K562 (cell line): Measurements from ENCODE around the gene PRRC2B. TPM values are rescaled to one million over a fixed set of nuclear protein-coding genes. Genes with fewer than 3 reads are reported as not detected.
A peak's percentile ranks its signal among the peaks of the same experiment; 100 is the strongest.

Experiments
- ATAC-seq: fragments of 200-7000 bp; cut with Tn5 transposase; 3 replicates; pipeline ENCODE4 v1.9.1; 2020; ENCODE audit warnings: moderate library complexity
- BruUV-seq: library from RNA; stranded (reverse); fragments of 400-500 nt; replicated peaks from 2 replicates; lab custom pipeline; 2021; lab: Mats Ljungman, UMichigan
- CTCF ChIA-PET: fragments of 300-600 bp; formaldehyde crosslinking; extraction: SDS; loops from one replicate; lab custom pipeline; 2021; ENCODE audit warnings: low intra/inter-chr PET ratio; lab: Yijun Ruan, JAX
- POLR2A ChIA-PET: fragments of 300-600, 350-650 bp; sonication (Branson Sonifier 250); formaldehyde crosslinking; extraction: SDS; loops from one replicate; lab custom pipeline; 2021; ENCODE audit warnings: antibody characterized with exemption, inconsistent platforms; lab: Yijun Ruan, JAX
- DNase-seq, 4 experiments: peaks; one replicate each; pipeline versions ENCODE4 v3.0.0 to v3.0.0-alpha.2; 2011 to 2018; ENCODE audit warnings: low spot score in 3 of 4, mixed read lengths in 3 of 4; ENCODE audit errors: extremely low read depth in 1 of 4
- FAIRE-seq: peaks from 2 replicates; lab custom pipeline; 2011; peaks lifted over from hg19 to GRCh38; lab: Jason Lieb, UNC
- H2AFZ ChIP-seq: 2 replicates; pipeline ENCODE4 v1.6.0; 2011; ENCODE audit warnings: low read depth, low read length, control low read depth, inconsistent platforms
- H3K27ac ChIP-seq: fragments of 200-600 bp; 3 replicates; pipeline ENCODE4 v1.8.0; 2011; ENCODE audit warnings: low read depth, mild to moderate bottlenecking, control low read depth, inconsistent platforms, low read length, moderate library complexity, mixed read lengths; ENCODE audit errors: extremely low read depth
- H3K27me3 ChIP-seq, 2 experiments: fragments of 300-600 bp in 1 of 2; 2 replicates in 1 of 2; 3 replicates in 1 of 2; pipeline versions ENCODE4 v1.6.0 to v1.8.0; 2011; ENCODE audit warnings: inconsistent platforms in 2 of 2, low read length in 2 of 2, mild to moderate bottlenecking in 1 of 2, mixed read lengths in 1 of 2, moderate library complexity in 1 of 2; ENCODE audit not compliant: control insufficient read depth in 2 of 2, insufficient read depth in 2 of 2
- H3K36me3 ChIP-seq: fragments of 300-600 bp; 3 replicates; pipeline ENCODE4 v1.8.0; 2011; ENCODE audit warnings: mild to moderate bottlenecking, low read length, inconsistent platforms; ENCODE audit not compliant: control insufficient read depth, insufficient read depth
- H3K4me1 ChIP-seq, 2 experiments: fragments of 200-600 bp in 1 of 2; replicated peaks in 1 of 2; 2 replicates in 1 of 2; 3 replicates in 1 of 2; pipeline versions ENCODE4 v1.5.1 to v1.8.0; 2011; ENCODE audit warnings: inconsistent platforms in 2 of 2, low read length in 2 of 2, mild to moderate bottlenecking in 1 of 2, mixed read lengths in 1 of 2, moderate library complexity in 1 of 2; ENCODE audit not compliant: control insufficient read depth in 2 of 2, insufficient read depth in 2 of 2
- H3K4me2 ChIP-seq: 2 replicates; pipeline ENCODE4 v1.6.1; 2011; ENCODE audit warnings: low read length, control low read depth, inconsistent platforms, mixed read lengths; ENCODE audit not compliant: insufficient read depth
- H3K4me3 ChIP-seq: fragments of 200-600 bp; sonication (generic), shearing (Covaris generic); 2 replicates; pipeline ENCODE4 v1.5.1; 2016; ENCODE audit warnings: control low read depth, inconsistent platforms
- H3K79me2 ChIP-seq: fragments of 200-600 bp; 3 replicates; pipeline ENCODE4 v1.8.0; 2011; ENCODE audit warnings: low read length, inconsistent platforms; ENCODE audit not compliant: control insufficient read depth, insufficient read depth
- H3K9ac ChIP-seq, 2 experiments: 2 replicates each; pipeline versions ENCODE4 v1.6.0 to v1.6.1; 2011; ENCODE audit warnings: low read depth in 2 of 2, low read length in 2 of 2, control low read depth in 1 of 2, inconsistent platforms in 1 of 2, mild to moderate bottlenecking in 1 of 2, mixed read lengths in 1 of 2; ENCODE audit not compliant: insufficient read depth in 1 of 2
- H3K9me1 ChIP-seq: one replicate; pipeline ENCODE4 v1.6.0; 2011; ENCODE audit warnings: inconsistent platforms, mild to moderate bottlenecking, low read length, moderate library complexity; ENCODE audit not compliant: control insufficient read depth, insufficient read depth
- H3K9me3 ChIP-seq: replicated peaks from 2 replicates; pipeline ENCODE4 v1.5.1; 2011; ENCODE audit warnings: low read depth, low read length, inconsistent platforms; ENCODE audit not compliant: control insufficient read depth, insufficient read depth
- H4K20me1 ChIP-seq: replicated peaks from 2 replicates; pipeline ENCODE4 v1.6.1; 2011; ENCODE audit warnings: low read length, inconsistent platforms, mixed read lengths; ENCODE audit not compliant: control insufficient read depth, insufficient read depth
- BRF2 ChIP-seq: IDR thresholded peaks from 3 replicates; pipeline ENCODE4 v1.6.1; 2011; ENCODE audit warnings: borderline replicate concordance, mild to moderate bottlenecking; ENCODE audit not compliant: insufficient read length, insufficient read depth
- EGR1 ChIP-seq: fragments of 450-650 bp; conservative IDR thresholded peaks from 2 replicates; pipeline ENCODE4 v1.6.1; 2017; ENCODE audit warnings: mild to moderate bottlenecking
- RBBP5 ChIP-seq: fragments of 200-600 bp; sonication (generic); IDR thresholded peaks from 2 replicates; pipeline ENCODE4 v1.6.1; 2012; ENCODE audit warnings: borderline replicate concordance, mild to moderate bottlenecking, low read length, control low read depth, inconsistent platforms; ENCODE audit not compliant: insufficient read depth, poor library complexity, severe bottlenecking
- REST ChIP-seq, 2 experiments: fragments of 450-650 bp; formaldehyde crosslinking in 1 of 2; IDR thresholded peaks; 2 replicates each; pipeline versions ENCODE4 v1.4.0 to v1.6.1; 2014 to 2020; ENCODE audit warnings: mild to moderate bottlenecking in 2 of 2, borderline replicate concordance in 1 of 2, low read depth in 1 of 2
- WGBS: fragments of 100-300 bp; shearing (Covaris generic); methylation state at CpG from one replicate; pipeline ENCODE4 v1.1.6; 2016; ENCODE audit warnings: low coverage, mixed read lengths; ENCODE audit not compliant: insufficient coverage; ENCODE audit errors: missing lambda C conversion rate; 5-methylcytosine and 5-hydroxymethylcytosine counted together
- in situ Hi-C: fragments of 300-500 bp; cut with MboI; formaldehyde crosslinking; loops from 4 replicates; pipeline ENCODE4 v1.15.0; 2018; ENCODE audit warnings: inconsistent platforms, mixed read lengths
- intact Hi-C: fragments of 100-400 bp; cut with micrococcal nuclease; formaldehyde crosslinking; loops from 2 replicates; pipeline ENCODE4 v1.14.2; 2022
- polyA plus RNA-seq, 8 experiments: library from polyadenylated mRNA; depleted of rRNA in 4 of 8; stranded (reverse) in 5 of 8; unstranded in 3 of 8; fragments of >200 nt; fragmentation: Nextera tagmentation in 2 of 8; fragmentation: Illumina TruSeq in 1 of 8; extraction: Ambion mirVana in 2 of 8; extraction: Trizol in 1 of 8; gene quantifications; 2 replicates each; pipeline versions ENCODE4 v1.2.1 to v1.2.3, GENCODE V29; 2011 to 2014; ENCODE audit warnings: inconsistent platforms in 1 of 8, missing spikeins in 1 of 8
- total RNA-seq, 7 experiments: library from RNA; depleted of rRNA in 6 of 7; stranded (reverse); fragments of >200 nt in 6 of 7; fragmentation: Illumina TruSeq in 2 of 7; extraction: Trizol in 2 of 7; gene quantifications; 2 replicates each; pipeline versions ENCODE4 v1.2.1 to v1.2.3, GENCODE V29; 2011 to 2021; ENCODE audit warnings: low replicate concordance in 1 of 7

Gene PRRC2B
- total and polyA plus RNA-seq, 9 of the 15 experiments (the other 6 are each of a cell fraction or from before 2014, with no cell fraction given): 0.34 to 125 (median 30.9) TPM

DNA sequence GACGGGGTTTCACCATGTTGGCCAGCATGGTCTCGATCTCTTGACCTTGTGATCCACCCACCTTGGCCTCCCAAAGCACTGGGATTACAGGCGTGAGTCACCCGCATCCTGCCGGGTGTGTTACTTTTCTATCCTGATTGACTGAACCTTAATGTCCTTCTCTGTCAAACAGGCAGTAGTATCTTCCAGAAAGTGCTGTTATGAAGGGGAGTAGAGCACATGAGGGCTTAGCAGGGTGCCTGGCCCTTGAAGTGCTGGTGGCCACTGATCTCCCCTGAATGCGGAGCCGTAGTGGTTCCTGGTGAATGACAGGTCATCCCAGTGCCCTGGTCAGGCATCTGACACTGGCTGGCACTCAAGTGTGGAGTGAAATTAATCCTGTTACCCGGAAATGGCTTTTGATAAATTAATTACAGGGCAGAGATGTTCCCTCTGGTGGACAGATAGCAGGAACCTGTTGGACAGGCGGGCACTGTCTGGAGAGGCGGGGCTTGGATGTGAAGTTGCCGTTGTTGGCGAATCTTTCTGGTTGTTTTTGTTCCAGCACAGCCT, 28.4 kb downstream of the PRRC2B start:
- Histone ChIP-seq H3K27ac (no peak overlapping the region; the same call in 2 of the 3 replicates), H3K9me1 (peaks cover 8% of the 10 kb centered on the region), H3K4me1 (peaks cover 13 to 20% of the 10 kb centered on the region in 2 experiments; a peak in 4 of 5 replicates), H3K9me3 (no peaks in the 10 kb centered on the region), H3K79me2 (peaks cover 98% of the 10 kb centered on the region), H2AFZ (no peak overlapping the region), H3K27me3 (no peaks in the 10 kb centered on the region), H3K9ac (peak overlapping the region in 1 of 2 experiments; percentile 77; a peak in 1 of 4 replicates), H3K4me2 (no peak overlapping the region), H3K36me3 (peaks cover 58% of the 10 kb centered on the region), H4K20me1 (peaks cover 49% of the 10 kb centered on the region), H3K4me3 (no peak overlapping the region)
- POLR2A ChIA-PET: interaction anchor here (0.8 kb wide), 1 partner anchor 9 kb away, joined by 3 read pairs; no protein-coding TSS in a partner anchor
- CTCF ChIA-PET: no interaction called here
- intact Hi-C loops (no loop called here), in situ Hi-C loops (no loop called here)
- 76% methylated on average over 12 of the region's 12 CpGs for WGBS
- TF ChIP-seq REST (IDR thresholded peaks at IDR 0.05; ENCODE audit: borderline replicate concordance): no peak
- TF ChIP-seq REST (CRISPR knock-in tag; IDR thresholded peaks at IDR 0.05; ENCODE audit: low read depth): no peak
- no peak for TF ChIP-seq BRF2
- 0 out of 2 replicates have a peak, but pooled peaks have one; percentile 17 for TF ChIP-seq EGR1
- no peak for TF ChIP-seq RBBP5
- ATAC-seq (no peak), DNase-seq (no peak), FAIRE-seq (no peak)
- BruUV-seq: no TSS peak
